Measurements from ENCODE around the gene SULT4A1.

DNA sequence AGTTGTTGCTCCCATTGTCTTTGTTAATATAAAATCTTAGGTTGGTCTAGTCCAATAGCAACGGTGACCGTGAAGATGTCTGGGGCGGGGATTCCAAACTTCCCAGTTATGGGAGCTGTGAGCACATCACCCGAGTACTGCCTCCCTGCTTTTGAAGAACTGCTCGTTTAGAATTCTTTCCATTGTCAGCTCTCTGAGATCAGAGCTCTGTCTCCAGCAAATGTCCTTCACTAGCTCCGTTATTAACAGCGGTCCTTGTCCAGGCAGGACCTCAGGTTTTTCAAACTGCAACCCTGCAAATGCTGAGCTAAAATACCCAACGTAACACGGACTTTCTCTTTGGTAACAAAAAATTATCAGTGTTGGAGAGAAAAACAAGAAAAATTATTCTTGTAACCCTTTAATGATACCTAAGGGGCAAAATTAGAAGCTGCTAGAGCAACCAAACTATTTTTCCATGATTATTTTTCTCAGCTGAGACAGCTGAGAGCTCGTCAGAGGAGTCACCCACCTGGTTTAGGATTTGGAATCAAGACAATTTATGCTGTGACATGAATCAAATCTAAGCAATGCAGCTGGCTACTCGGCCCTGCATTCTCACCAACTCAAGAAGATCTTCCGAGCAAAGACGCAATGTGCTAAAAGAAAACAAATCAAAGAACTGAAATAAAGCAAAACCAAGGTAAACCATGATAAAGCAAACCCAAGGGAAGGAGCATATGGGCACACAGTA, 35.1 kb downstream of the SULT4A1 start:
- TF ChIP-seq, protein P1, sequence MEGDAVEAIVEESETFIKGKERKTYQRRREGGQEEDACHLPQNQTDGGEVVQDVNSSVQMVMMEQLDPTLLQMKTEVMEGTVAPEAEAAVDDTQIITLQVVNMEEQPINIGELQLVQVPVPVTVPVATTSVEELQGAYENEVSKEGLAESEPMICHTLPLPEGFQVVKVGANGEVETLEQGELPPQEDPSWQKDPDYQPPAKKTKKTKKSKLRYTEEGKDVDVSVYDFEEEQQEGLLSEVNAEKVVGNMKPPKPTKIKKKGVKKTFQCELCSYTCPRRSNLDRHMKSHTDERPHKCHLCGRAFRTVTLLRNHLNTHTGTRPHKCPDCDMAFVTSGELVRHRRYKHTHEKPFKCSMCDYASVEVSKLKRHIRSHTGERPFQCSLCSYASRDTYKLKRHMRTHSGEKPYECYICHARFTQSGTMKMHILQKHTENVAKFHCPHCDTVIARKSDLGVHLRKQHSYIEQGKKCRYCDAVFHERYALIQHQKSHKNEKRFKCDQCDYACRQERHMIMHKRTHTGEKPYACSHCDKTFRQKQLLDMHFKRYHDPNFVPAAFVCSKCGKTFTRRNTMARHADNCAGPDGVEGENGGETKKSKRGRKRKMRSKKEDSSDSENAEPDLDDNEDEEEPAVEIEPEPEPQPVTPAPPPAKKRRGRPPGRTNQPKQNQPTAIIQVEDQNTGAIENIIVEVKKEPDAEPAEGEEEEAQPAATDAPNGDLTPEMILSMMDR (IDR thresholded peaks at IDR 0.05), result no peak
- no peak for TF ChIP-seq EZH2 (IDR thresholded peaks at IDR 0.05; ENCODE audit: borderline replicate concordance, insufficient read depth, low read depth, low read length, poor library complexity, severe bottlenecking)

All from B cell (primary cell).